SK-N-MC (cell line): ENCODE results near the gene HAPSTR1.

Experiments used
- DNase-seq: peaks from one replicate; pipeline ENCODE4 v3.0.0-alpha.2; 2011; ENCODE audit warnings: low read depth, low spot score
- H3K27ac ChIP-seq: fragments of 200-600 bp; sonication (generic); 2 replicates; pipeline ENCODE4 v1.5.1; 2016; ENCODE audit warnings: mixed run types
- H3K36me3 ChIP-seq: fragments of 200-600 bp; sonication (generic); 2 replicates; pipeline ENCODE4 v1.6.1; 2017; ENCODE audit warnings: antibody characterized with exemption, low read length, mixed read lengths; ENCODE audit not compliant: insufficient read depth
- H3K4me3 ChIP-seq: fragments of 200-600 bp; sonication (generic); 2 replicates; pipeline ENCODE4 v1.5.1; 2016
- H3K9ac ChIP-seq: fragments of 200-600 bp; sonication (generic); 2 replicates; pipeline ENCODE4 v1.8.0; 2017; ENCODE audit warnings: mixed run types, mixed read lengths; ENCODE audit not compliant: insufficient read length
- H3K9me3 ChIP-seq: fragments of 200-600 bp; sonication (generic); 2 replicates; pipeline ENCODE4 v1.6.1; 2017; ENCODE audit warnings: low read depth, mild to moderate bottlenecking, antibody characterized with exemption, low read length, moderate library complexity, mixed read lengths
- EZH2 ChIP-seq: fragments of 200-600 bp; sonication (generic); IDR thresholded peaks from one replicate; pipeline ENCODE4 v1.6.1; 2017; ENCODE audit warnings: antibody characterized with exemption
- FOXP2 ChIP-seq: optimal IDR thresholded peaks from 2 replicates; pipeline ENCODE3; 2011; ENCODE audit warnings: mild to moderate bottlenecking, moderate library complexity; ENCODE audit not compliant: insufficient read depth; ENCODE audit errors: extremely low read length, control extremely low read depth
- POLR2AphosphoS5 ChIP-seq: IDR thresholded peaks from 2 replicates; pipeline ENCODE4 v1.6.1; 2012; ENCODE audit warnings: mild to moderate bottlenecking, low read depth, low read length, borderline replicate concordance

HAPSTR1 gene

GRCh38 chr16:9125658-9126505 lies 34.4 kb downstream of the HAPSTR1 start:
- peaks cover 10% of the 10 kb centered on the region for H3K36me3 ChIP-seq
- TF ChIP-seq FOXP2: no peak
- no peak for TF ChIP-seq EZH2
- TF ChIP-seq POLR2AphosphoS5: peak; percentile 10; the same call in 1 of the 2 replicates
- no peak overlapping the region for H3K9ac ChIP-seq
- H3K4me3 ChIP-seq: no peak overlapping the region
- H3K27ac ChIP-seq: peak overlapping the region; percentile 46; the same call in 1 of the 2 replicates
- DNase-seq: no peak
- H3K9me3 ChIP-seq: no peaks in the 10 kb centered on the region

GRCh38 chr16:9126609-9127008 lies 35.2 kb downstream of the HAPSTR1 start:
- Histone ChIP-seq H3K9me3 (no peaks in the 10 kb centered on the region), H3K4me3 (no peak overlapping the region), H3K27ac (no peak overlapping the region), H3K9ac (no peak overlapping the region), H3K36me3 (peaks cover 4% of the 10 kb centered on the region; the same call in 1 of the 2 replicates)
- no peak for DNase-seq
- no peak for TF ChIP-seq FOXP2
- no peak for TF ChIP-seq EZH2
- TF ChIP-seq POLR2AphosphoS5: no peak

- H3K4me3 ChIP-seq: no peak overlapping the region
- no peak overlapping the region for H3K9ac ChIP-seq
- H3K9me3 ChIP-seq: no peaks in the 10 kb centered on the region
- no peak for DNase-seq
- no peaks in the 10 kb centered on the region for H3K36me3 ChIP-seq
- TF ChIP-seq POLR2AphosphoS5: no peak
- no peak for TF ChIP-seq EZH2
- TF ChIP-seq FOXP2: no peak
- peak overlapping the region; percentile 42 for H3K27ac ChIP-seq
Observed at GRCh38 chr16:9128346-9129342, 37.2 kb downstream of the HAPSTR1 start.

GRCh38 chr16:9134306-9134705 lies 42.9 kb downstream of the HAPSTR1 start:
- Histone ChIP-seq H3K27ac (no peak overlapping the region), H3K9ac (no peak overlapping the region), H3K36me3 (no peaks in the 10 kb centered on the region), H3K4me3 (no peak overlapping the region), H3K9me3 (no peaks in the 10 kb centered on the region)
- no peak for DNase-seq
- TF ChIP-seq FOXP2 (no peak), EZH2 (no peak), POLR2AphosphoS5 (no peak)

GRCh38 chr16:9134739-9135138 lies 43.3 kb downstream of the HAPSTR1 start:
- DNase-seq: no peak
- H3K27ac ChIP-seq: no peak overlapping the region
- H3K4me3 ChIP-seq: no peak overlapping the region
- no peak overlapping the region for H3K9ac ChIP-seq
- no peak for TF ChIP-seq FOXP2
- TF ChIP-seq EZH2: no peak
- TF ChIP-seq POLR2AphosphoS5: no peak
- no peaks in the 10 kb centered on the region for H3K9me3 ChIP-seq
- H3K36me3 ChIP-seq: no peaks in the 10 kb centered on the region

- no peak overlapping the region for H3K4me3 ChIP-seq
- H3K9ac ChIP-seq: no peak overlapping the region
- no peaks in the 10 kb centered on the region for H3K9me3 ChIP-seq
- no peak overlapping the region for H3K27ac ChIP-seq
- H3K36me3 ChIP-seq: no peaks in the 10 kb centered on the region
- TF ChIP-seq FOXP2: no peak
- no peak for TF ChIP-seq EZH2
- no peak for TF ChIP-seq POLR2AphosphoS5
- DNase-seq: no peak
Observed at GRCh38 chr16:9135797-9136196, 44.4 kb downstream of the HAPSTR1 start.

GRCh38 chr16:9136596-9136995 lies 45.2 kb downstream of the HAPSTR1 start:
- TF ChIP-seq EZH2: no peak
- TF ChIP-seq FOXP2: no peak
- TF ChIP-seq POLR2AphosphoS5: no peak
- Histone ChIP-seq H3K27ac (no peak overlapping the region), H3K4me3 (no peak overlapping the region), H3K9me3 (no peaks in the 10 kb centered on the region), H3K9ac (no peak overlapping the region), H3K36me3 (no peaks in the 10 kb centered on the region)
- DNase-seq: no peak

- no peak for DNase-seq
- no peak overlapping the region for H3K9ac ChIP-seq
- H3K36me3 ChIP-seq: no peaks in the 10 kb centered on the region
- no peak for TF ChIP-seq EZH2
- no peak for TF ChIP-seq FOXP2
- TF ChIP-seq POLR2AphosphoS5: no peak
- H3K27ac ChIP-seq: no peak overlapping the region
- no peak overlapping the region for H3K4me3 ChIP-seq
- H3K9me3 ChIP-seq: no peaks in the 10 kb centered on the region
Observed at GRCh38 chr16:9138021-9138680, 46.7 kb downstream of the HAPSTR1 start.
